GM21360 (cell line): ENCODE results near the gene TMEM170B.
"Not testable (repeated sequence)": the region's sequence is repeated elsewhere in the genome, so short reads cannot be mapped to it uniquely, and the experiment has no call there.

ENCODE experiments used
- ATAC-seq: cut with Tn5 transposase; IDR thresholded peaks from one replicate; pipeline ENCODE4 v1.9.1; 2021; ENCODE audit warnings: mild to moderate bottlenecking, moderate library complexity; ENCODE audit not compliant: unreplicated experiment

TMEM170B gene

GRCh38 chr6:11527274-11527870 lies 10.2 kb upstream of the TMEM170B start:
- no peak for ATAC-seq

- no peak for ATAC-seq
Observed at GRCh38 chr6:11528996-11529395, 8.6 kb upstream of the TMEM170B start.

- ATAC-seq = no peak
Observed at GRCh38 chr6:11532097-11532496, 5.5 kb upstream of the TMEM170B start.

- no peak for ATAC-seq
Observed at GRCh38 chr6:11534561-11534960, 3.0 kb upstream of the TMEM170B start.

GRCh38 chr6:11535801-11536230 lies 1.7 kb upstream of the TMEM170B start:
- no peak for ATAC-seq

GRCh38 chr6:11536795-11537194 lies 754 bp upstream of the TMEM170B start:
- no peak for ATAC-seq

GRCh38 chr6:11538052-11538818 lies 686 bp downstream of the TMEM170B start:
- ATAC-seq = peak; percentile 0

GRCh38 chr6:11538819-11539468 lies 1.4 kb downstream of the TMEM170B start:
- no peak for ATAC-seq

GRCh38 chr6:11542863-11543262 lies 5.3 kb downstream of the TMEM170B start:
- ATAC-seq = no peak

- no peak for ATAC-seq
Observed at GRCh38 chr6:11543919-11544518, 6.5 kb downstream of the TMEM170B start.

- ATAC-seq = not testable (repeated sequence)
Observed at GRCh38 chr6:11547846-11548245, 10.3 kb downstream of the TMEM170B start.

- not testable (repeated sequence) for ATAC-seq
Observed at GRCh38 chr6:11548578-11548977, 11.0 kb downstream of the TMEM170B start.

- ATAC-seq = no peak
Observed at GRCh38 chr6:11551053-11551452, 13.5 kb downstream of the TMEM170B start.

- ATAC-seq = no peak
Observed at GRCh38 chr6:11552442-11552841, 14.9 kb downstream of the TMEM170B start.

- no peak for ATAC-seq
Observed at GRCh38 chr6:11553824-11554223, 16.3 kb downstream of the TMEM170B start.

GRCh38 chr6:11556309-11556708 lies 18.8 kb downstream of the TMEM170B start:
- no peak for ATAC-seq

GRCh38 chr6:11563793-11564192 lies 26.2 kb downstream of the TMEM170B start:
- ATAC-seq = no peak

- no peak for ATAC-seq
Observed at GRCh38 chr6:11566609-11567008, 29.1 kb downstream of the TMEM170B start.

- no peak for ATAC-seq
Observed at GRCh38 chr6:11571073-11571472, 33.5 kb downstream of the TMEM170B start.

- peak; percentile 71 for ATAC-seq
Observed at GRCh38 chr6:11575408-11576033, 38.0 kb downstream of the TMEM170B start.
